Stimulated activated CD8-positive, alpha-beta memory T cell treated with anti-CD3 and anti-CD28 coated beads, Interleukin-15, amount 100 ng/mL, for 4 hours (primary cell): ENCODE data around the gene PTPMT1.

Experiments
- DNase-seq, 2 donors: peaks; one replicate each; pipeline ENCODE4 v3.0.0-alpha.2; 2020; ENCODE audit warnings: low read depth in 2 of 2

PTPMT1 gene

DNA sequence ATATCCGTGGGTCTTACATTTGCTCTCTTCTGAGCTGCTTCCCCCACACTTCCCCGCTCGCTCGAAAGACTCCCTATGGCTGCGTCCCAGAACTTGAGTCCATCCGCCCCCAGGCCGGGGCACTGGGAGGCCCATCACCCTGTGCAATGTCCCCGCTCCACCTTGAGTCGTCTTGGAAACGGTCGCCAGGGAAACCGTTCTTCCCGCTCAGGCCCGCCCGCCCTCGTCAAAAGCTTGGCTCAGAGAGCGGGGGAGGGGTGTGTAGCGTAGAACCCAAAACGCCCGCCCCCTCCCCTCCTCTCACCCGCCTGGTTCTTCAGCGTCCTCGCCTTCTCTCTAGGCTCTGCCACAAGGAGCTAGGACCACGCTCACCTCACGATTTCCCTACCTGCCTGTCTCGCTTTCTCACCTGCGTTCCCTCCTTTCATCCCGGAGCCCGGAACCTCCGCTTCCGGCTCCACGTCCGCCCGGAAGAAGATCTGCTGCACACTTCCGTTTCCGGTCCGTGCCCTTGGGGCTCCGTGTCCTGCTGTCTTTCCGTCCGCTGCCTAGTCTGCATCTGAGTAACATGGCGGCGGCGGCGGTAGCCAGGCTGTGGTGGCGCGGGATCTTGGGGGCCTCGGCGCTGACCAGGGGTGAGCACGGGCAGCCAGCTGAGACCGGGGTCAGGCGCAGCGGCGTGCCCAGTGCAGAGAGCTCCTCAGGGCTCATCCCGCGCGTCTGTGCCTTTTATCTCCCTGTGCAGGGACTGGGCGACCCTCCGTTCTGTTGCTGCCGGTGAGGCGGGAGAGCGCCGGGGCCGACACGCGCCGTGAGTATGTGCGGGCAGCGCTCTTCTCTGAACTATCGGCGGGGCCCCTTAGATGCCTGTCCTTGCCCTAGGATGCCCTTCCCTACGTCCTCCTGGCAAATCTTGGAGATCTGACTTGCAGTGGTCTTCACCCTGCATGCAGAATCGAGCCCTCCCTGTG is 13.4 kb downstream of the PTPMT1 start, which contains the start of the genes KBTBD4 and NDUFS3:
KBTBD4 (minus strand) TSS at position 447 of the 971 bp plus-strand sequence; CDS start at position 428, 19 bp downstream.
NDUFS3 (plus strand) TSS at position 551 of the 971 bp plus-strand sequence; CDS start at position 569, 18 bp downstream.
- DNase-seq: peak; percentile 74 to 75

- DNase-seq: no peak
Measured at GRCh38 chr11:47583844-47584243, 18.4 kb downstream of the PTPMT1 start.

- no peak for DNase-seq
Measured at GRCh38 chr11:47586098-47586855, 20.9 kb downstream of the PTPMT1 start, which contains the start of gene FAM180B. TSS of gene FAM180B (plus strand) at chr11:47586678. CDS start at chr11:47586769, 91 bp downstream.

- no peak for DNase-seq
Measured at GRCh38 chr11:47587039-47587716, 21.8 kb downstream of the PTPMT1 start.

DNA sequence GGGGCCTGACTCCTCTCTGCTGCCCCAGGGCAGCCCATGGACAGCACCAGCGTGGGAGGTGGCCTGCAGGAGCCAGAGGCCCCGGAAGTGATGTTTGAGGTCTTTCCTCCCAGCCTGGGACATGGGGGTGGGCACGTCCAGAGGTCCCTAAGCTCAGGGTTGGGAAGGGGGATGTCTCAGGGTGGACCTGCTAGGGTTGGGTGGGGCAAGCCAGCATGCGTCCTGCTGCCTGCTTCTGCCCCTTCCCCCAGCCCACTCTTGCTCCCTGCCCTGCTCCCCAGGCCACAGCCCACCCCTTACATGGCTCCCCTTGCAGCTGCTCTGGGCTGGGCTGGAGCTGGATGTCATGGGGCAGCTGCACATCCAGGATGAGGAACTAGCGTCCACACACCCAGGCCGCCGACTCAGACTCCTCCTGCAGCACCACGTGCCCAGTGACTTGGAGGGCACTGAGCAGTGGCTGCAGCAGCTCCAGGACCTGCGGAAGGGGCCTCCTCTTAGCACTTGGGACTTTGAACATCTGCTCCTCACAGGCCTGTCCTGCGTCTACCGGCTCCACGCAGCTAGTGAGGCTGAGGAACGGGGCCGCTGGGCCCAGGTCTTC is 22.4 kb downstream of the PTPMT1 start:
- DNase-seq: no peak

- DNase-seq: no peak
Measured at GRCh38 chr11:47589118-47589517, 23.7 kb downstream of the PTPMT1 start.

DNA sequence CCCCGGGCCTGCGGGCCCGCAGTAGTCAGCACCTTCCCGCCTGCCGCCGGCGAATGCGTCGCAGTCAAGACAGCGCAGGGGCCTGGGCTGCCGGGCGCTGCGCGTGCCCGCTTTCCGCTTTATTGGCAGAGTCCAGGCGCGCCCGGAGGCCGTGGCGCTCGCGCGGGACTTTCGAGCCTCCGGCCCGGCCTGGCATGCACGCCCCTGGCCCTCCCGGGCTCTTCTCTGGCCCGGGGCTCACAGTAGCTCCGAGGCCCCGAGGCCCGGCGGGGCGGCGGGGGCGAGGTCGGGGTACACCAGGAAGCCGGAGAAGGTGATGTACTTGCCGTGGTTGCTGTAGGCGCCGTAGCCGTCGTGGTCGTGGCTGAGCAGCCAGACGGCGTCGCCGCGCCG is 24.2 kb downstream of the PTPMT1 start:
- DNase-seq: no peak

GRCh38 chr11:47589977-47590861 is 24.8 kb downstream of the PTPMT1 start:
- DNase-seq: no peak

GRCh38 chr11:47591764-47592163 is 26.4 kb downstream of the PTPMT1 start:
- no peak for DNase-seq

DNA sequence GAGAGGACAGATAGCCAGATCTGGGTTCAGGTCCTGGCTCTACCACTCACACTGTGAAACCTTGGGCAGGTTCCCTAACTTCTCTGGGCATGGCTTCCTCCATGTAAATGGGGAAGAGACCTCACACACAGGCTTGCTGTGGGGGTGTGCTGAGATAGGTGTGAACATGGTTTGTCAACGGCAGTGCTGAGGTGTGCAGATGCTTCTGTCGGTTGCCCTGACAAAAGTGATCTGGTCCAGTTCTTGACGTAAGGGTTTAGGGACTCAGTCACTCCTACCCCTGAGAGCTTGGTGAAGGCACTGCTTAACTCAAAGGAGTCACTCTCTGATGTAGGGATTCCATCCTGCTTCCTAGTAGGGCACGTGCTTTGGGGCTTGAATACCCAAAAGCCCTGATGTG is 26.9 kb downstream of the PTPMT1 start:
- no peak for DNase-seq

DNA sequence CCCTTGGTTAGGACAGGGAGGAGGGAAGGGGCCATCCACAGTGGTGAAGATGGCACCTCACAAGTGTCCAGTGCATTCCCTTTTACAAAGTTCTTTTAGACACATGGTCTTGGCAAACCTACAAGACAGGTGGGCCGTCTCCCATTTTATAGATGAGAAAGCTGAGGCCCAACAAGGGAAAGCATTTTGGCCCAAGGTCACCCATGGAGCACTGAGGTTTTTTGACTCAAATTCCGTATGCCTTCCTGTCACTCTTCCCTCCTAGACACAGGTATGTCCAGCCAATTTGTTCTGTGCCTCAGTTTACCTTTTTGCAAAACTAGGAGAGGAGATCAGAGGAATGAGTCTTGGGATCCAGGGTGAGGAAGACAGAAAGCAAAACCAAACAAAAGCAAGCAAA is 27.6 kb downstream of the PTPMT1 start:
- DNase-seq: no peak

DNA sequence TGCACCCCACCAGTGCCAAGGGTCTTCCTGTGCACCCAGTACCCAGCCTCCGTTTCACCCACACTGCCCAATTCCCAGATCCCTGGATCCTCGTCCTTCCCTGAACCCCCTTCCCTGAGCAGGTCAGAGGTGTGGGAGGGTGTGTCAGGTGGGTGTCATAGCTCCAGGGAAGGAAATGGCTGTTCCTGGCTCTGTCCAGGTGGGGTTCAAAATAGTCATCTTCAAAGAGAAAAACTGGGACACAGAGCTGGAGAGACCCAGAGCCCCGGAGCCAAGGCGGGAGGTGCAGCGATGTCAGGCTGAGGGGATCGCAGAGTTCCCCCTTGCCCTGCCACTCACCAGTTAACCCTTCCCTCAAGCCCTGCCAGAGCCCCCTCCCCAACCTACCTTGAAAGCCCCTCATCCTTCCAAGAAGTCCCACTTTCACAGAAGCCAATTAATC is 28.1 kb downstream of the PTPMT1 start:
- no peak for DNase-seq

GRCh38 chr11:47593934-47594855 is 28.8 kb downstream of the PTPMT1 start, which contains the start of gene C1QTNF4:
TSS of gene C1QTNF4 (minus strand) at chr11:47594411. CDS start at chr11:47590810, 3,601 bp downstream.
- no peak for DNase-seq

DNA sequence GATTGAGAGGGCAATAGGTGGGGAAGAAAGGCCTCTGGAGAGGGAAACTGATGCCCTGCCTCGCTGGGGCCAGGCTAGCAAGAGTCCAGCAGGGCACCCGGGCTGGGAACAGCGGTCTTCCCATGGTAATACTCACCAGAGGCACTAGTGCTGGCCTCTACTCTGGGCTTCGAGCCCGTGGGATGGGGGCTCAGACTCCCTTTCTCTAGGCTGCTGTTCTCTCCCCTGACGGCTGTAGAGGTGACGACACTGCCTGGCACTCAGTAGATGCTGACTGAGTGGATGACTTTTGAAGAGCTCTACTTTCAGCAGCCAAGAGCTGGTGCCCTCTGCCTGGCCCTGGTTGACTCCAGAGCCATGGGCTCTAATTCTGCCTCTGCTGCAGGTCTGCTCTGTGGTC is 29.6 kb downstream of the PTPMT1 start:
- DNase-seq: no peak

DNA sequence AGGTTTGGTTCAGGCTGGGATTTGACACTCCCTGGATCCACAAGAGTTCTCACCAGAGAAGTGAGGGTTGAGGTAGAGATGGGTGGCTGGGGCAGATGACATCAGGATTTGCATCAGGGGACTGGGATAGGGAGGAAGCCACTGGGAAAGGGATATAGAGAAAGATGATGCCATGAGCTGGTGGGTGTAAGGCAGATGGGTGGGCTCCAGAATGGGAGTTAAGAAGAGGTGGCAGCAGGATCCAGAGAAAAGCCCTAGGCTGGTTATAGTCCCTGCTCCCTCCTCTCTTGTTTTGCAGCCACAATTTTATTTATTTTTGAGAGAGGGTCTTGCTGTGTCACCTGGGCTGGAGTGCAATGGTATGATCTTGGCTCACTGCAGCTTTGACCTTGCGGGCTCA is 30.6 kb downstream of the PTPMT1 start:
- no peak for DNase-seq

DNA sequence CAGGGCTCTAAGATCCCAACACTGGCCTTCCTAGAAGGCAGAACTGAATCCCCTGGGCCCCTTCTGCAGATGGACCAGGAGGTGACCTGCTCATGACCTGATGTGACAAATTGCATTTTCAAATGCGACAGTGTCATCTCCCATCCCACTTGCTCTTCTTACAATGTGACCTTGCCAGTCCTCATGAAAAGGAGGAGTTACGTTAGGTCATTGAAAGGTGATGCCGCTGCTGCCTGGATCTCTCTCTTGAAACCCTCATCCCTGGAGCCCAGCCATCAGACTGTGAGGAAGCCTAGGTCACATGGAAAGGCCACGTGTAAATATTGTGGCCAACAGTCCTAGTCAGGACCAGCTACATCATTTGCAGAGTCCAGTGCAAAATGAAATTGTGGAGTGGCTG is 34.5 kb downstream of the PTPMT1 start:
- no peak for DNase-seq

DNA sequence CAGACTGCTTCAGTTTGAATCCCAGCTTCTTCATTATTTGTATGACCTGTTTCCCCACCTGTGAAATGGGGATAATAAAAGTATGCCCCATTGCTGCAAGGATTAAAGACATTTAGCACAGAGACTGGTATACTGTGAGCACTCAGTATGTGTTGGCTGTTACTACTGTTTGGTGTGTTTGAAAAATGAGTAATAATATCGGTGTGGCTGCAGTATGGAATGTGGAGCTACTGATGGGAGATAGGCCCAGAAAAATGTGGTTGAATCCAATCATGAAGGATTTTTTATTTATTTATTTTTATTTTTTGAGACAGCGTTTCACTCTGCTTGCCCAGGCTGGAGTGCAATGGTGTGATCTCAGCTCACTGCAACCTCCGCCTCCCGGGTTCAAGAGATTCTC is 37.9 kb downstream of the PTPMT1 start:
- no peak for DNase-seq

- no peak for DNase-seq
Measured at GRCh38 chr11:47605921-47606320, 40.5 kb downstream of the PTPMT1 start.

DNA sequence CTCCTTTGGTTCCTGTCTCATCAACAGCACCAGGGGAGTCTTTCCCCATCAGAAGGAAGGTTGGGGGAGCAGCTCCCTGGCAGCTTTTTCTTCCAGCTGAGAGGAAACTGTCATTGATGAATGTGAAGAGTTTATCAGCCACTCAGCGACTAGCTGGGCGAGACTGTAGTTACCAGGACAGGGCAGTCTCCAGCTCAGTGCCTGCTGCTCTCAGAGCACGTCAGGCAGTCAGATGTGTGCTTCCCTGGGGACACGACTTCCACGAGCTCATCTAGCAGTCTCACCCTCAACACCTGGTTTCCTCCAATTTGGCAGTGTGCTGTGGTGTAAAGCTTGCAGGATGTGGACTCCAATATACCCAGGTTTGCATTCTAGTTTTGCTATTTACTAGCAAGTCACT is 41.3 kb downstream of the PTPMT1 start:
- DNase-seq: no peak
